Measurements from ENCODE around the gene CCDC68.

DNA sequence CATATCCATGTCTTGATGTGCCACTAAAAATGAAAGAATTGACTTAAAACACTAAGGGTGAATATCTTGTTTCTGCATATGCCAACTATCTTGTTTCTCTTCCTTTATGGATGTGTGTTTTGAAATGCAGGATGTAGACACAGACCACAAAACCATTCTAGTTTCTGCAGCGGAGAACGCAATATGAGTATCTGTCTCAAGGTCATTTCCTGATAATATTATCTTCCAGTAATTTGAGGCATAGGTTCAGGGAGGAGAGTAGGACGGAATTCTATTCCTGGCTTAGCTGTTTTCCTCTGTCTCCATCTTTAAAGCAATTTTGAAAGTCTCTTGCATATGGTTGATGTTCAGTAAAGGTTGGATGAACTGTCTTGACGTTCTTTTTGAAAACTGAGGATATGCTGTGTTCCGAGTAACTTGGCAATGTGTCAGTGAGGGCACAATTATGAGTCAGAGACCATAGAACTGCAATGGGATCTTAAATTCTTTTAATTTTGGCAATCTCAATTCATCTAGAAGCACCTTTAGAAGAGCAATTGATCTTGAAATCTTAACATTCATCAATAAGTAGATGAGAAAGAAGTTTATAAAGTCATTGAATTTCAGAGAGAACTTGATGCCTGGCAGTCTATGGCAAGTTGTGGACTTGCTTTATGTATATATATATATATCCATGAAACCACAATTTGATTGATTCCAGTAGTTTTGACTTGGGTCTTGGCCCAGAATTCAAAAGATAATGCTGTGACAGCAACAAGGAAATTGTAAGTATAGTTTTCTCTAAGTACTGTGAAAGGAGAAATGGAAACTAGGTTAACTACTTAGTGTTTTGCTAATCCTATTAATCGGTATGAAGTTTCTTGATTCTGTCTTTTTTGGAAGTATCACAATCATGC is 106.2 kb downstream of the CCDC68 start:
- TF ChIP-seq, protein P1, sequence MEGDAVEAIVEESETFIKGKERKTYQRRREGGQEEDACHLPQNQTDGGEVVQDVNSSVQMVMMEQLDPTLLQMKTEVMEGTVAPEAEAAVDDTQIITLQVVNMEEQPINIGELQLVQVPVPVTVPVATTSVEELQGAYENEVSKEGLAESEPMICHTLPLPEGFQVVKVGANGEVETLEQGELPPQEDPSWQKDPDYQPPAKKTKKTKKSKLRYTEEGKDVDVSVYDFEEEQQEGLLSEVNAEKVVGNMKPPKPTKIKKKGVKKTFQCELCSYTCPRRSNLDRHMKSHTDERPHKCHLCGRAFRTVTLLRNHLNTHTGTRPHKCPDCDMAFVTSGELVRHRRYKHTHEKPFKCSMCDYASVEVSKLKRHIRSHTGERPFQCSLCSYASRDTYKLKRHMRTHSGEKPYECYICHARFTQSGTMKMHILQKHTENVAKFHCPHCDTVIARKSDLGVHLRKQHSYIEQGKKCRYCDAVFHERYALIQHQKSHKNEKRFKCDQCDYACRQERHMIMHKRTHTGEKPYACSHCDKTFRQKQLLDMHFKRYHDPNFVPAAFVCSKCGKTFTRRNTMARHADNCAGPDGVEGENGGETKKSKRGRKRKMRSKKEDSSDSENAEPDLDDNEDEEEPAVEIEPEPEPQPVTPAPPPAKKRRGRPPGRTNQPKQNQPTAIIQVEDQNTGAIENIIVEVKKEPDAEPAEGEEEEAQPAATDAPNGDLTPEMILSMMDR (IDR thresholded peaks at IDR 0.05) = no peak
- TF ChIP-seq POLR2A (IDR thresholded peaks at IDR 0.05) = no peak

All from gastroesophageal sphincter (tissue), 3 donors.